Neural crest cell (in vitro differentiated cells): ENCODE data around the gene CACTIN. TPM values are rescaled to one million over a fixed set of nuclear protein-coding genes. Genes with fewer than 3 reads are reported as not detected.

Experiments used
- DNase-seq: peaks from one replicate; pipeline ENCODE4 v3.0.0; 2021; ENCODE audit warnings: low read depth, mixed read lengths, low spot score
- H3K27ac Mint-ChIP-seq: one replicate; pipeline ENCODE4 v1.8.0; 2021; ENCODE audit warnings: mild to moderate bottlenecking, mixed read lengths; ENCODE audit not compliant: unreplicated experiment
- H3K27me3 Mint-ChIP-seq: 2 replicates; pipeline ENCODE4 v1.8.0; 2021; ENCODE audit warnings: low read depth, mild to moderate bottlenecking, mixed read lengths
- H3K36me3 Mint-ChIP-seq: 2 replicates; pipeline ENCODE4 v1.8.0; 2021; ENCODE audit warnings: low read depth, mild to moderate bottlenecking, mixed read lengths
- H3K4me1 Mint-ChIP-seq: 2 replicates; pipeline ENCODE4 v1.8.0; 2021; ENCODE audit warnings: mixed read lengths
- H3K4me3 Mint-ChIP-seq: one replicate; pipeline ENCODE4 v1.8.0; 2021; ENCODE audit warnings: mild to moderate bottlenecking, mixed read lengths
- H3K9me3 Mint-ChIP-seq: 2 replicates; pipeline ENCODE4 v1.8.0; 2021; ENCODE audit warnings: mixed read lengths
- CTCF ChIP-seq: fragments of 200-600 bp; sonication (generic); conservative IDR thresholded peaks from 2 replicates; pipeline ENCODE4 v1.5.0; 2021; ENCODE audit warnings: antibody characterized with exemption, mild to moderate bottlenecking
- total RNA-seq: library from RNA; stranded (reverse); gene quantifications from 2 replicates; pipeline ENCODE4 v1.2.1, GENCODE V29; 2021

Gene CACTIN
- total RNA-seq, 1 donor from 2014 or later = 33.5 TPM

GRCh38 chr19:3644351-3645066 is 17.9 kb upstream of the CACTIN start:
- no peaks in the 10 kb centered on the region for H3K9me3 Mint-ChIP-seq
- H3K4me3 Mint-ChIP-seq = no peak overlapping the region
- no peak for DNase-seq
- no peaks in the 10 kb centered on the region for H3K36me3 Mint-ChIP-seq
- H3K27me3 Mint-ChIP-seq = no peaks in the 10 kb centered on the region
- H3K27ac Mint-ChIP-seq = no peak overlapping the region
- TF ChIP-seq CTCF = no peak
- no peaks in the 10 kb centered on the region for H3K4me1 Mint-ChIP-seq

GRCh38 chr19:3643674-3644313 is 17.2 kb upstream of the CACTIN start:
- Mint-ChIP-seq H3K27ac (no peak overlapping the region), H3K9me3 (no peaks in the 10 kb centered on the region), H3K4me3 (no peak overlapping the region), H3K36me3 (no peaks in the 10 kb centered on the region), H3K4me1 (no peaks in the 10 kb centered on the region), H3K27me3 (no peaks in the 10 kb centered on the region)
- TF ChIP-seq CTCF = no peak
- DNase-seq = no peak

- H3K36me3 Mint-ChIP-seq = no peaks in the 10 kb centered on the region
- no peak for DNase-seq
- no peaks in the 10 kb centered on the region for H3K9me3 Mint-ChIP-seq
- H3K4me1 Mint-ChIP-seq = no peaks in the 10 kb centered on the region
- no peak overlapping the region for H3K27ac Mint-ChIP-seq
- TF ChIP-seq CTCF = no peak
- H3K27me3 Mint-ChIP-seq = no peaks in the 10 kb centered on the region
- no peak overlapping the region for H3K4me3 Mint-ChIP-seq
Measured at GRCh38 chr19:3642987-3643673, 16.5 kb upstream of the CACTIN start.

- Mint-ChIP-seq H3K27ac (no peak overlapping the region), H3K36me3 (no peaks in the 10 kb centered on the region), H3K4me3 (no peak overlapping the region), H3K27me3 (no peaks in the 10 kb centered on the region), H3K4me1 (no peaks in the 10 kb centered on the region), H3K9me3 (no peaks in the 10 kb centered on the region)
- no peak for TF ChIP-seq CTCF
- no peak for DNase-seq
Measured at GRCh38 chr19:3642296-3642695, 15.7 kb upstream of the CACTIN start.

GRCh38 chr19:3641515-3642269 is 15.1 kb upstream of the CACTIN start:
- DNase-seq = no peak
- no peak for TF ChIP-seq CTCF
- Mint-ChIP-seq H3K9me3 (no peaks in the 10 kb centered on the region), H3K27ac (no peak overlapping the region), H3K27me3 (no peaks in the 10 kb centered on the region), H3K36me3 (no peaks in the 10 kb centered on the region), H3K4me1 (no peaks in the 10 kb centered on the region), H3K4me3 (no peak overlapping the region)
